Activated naive CD4-positive, alpha-beta T cell (primary cell): ENCODE results near the gene TSPAN16.

ENCODE experiments used
- DNase-seq, 4 experiments: peaks; one replicate each; lab custom pipeline; 2025; lab: John Stamatoyannopoulos, UW

TSPAN16 gene, protein sequence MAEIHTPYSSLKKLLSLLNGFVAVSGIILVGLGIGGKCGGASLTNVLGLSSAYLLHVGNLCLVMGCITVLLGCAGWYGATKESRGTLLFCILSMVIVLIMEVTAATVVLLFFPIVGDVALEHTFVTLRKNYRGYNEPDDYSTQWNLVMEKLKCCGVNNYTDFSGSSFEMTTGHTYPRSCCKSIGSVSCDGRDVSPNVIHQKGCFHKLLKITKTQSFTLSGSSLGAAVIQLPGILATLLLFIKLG

DNA sequence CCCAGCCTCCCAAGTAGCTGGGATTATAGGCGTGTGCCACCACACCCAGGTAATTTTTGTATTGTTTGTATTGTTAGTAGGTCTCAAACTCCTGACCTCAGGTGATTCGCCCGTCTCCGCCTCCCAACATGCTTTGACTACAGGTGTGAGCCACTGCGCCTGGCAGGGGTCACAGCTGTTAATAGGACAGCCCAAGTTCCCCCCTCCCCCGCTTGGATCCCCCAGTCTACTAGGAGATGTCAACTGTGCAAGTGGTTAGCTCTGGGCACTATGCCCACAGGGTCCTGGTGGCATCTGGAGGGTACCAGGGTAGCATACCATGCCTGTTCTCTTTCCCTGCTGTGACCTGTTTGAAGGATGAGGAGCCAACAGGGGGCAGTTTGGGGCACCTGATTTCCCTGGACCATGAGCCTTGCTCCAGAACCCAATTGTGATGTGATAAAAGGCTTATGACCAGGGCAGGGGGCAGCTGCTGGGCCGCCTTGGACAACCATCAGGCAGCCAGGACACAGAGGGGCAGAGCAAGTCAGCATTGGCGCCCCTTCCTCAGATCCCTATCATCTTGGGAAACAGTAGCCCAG lies at the start of gene TSPAN16:
Gene TSPAN16, plus strand, starts transcription at position 496 of the 581 bp plus-strand sequence. CDS start 138 bp downstream, outside the sequence.
- DNase-seq: no peak

DNA sequence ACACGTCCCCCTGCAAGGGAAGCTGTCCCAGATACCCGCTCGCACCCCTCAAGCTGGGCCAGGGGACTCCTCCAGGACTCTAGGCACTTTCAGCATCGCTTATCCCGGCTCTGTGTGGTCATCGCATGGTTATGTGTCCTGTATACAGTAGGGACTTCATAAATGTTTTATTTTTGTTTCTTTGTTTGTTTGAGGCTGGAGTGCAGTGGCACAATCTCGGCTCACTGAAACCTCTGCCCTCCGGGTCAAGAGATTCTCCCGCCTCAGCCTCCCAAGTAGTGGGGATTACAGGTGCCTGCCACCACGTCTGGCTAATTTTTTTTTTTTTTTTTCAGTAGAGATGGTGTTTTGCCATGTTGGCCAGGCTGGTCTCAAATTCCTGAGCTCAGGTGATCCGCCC lies 49.0 kb upstream of the TSPAN16 start:
- DNase-seq: no peak

DNA sequence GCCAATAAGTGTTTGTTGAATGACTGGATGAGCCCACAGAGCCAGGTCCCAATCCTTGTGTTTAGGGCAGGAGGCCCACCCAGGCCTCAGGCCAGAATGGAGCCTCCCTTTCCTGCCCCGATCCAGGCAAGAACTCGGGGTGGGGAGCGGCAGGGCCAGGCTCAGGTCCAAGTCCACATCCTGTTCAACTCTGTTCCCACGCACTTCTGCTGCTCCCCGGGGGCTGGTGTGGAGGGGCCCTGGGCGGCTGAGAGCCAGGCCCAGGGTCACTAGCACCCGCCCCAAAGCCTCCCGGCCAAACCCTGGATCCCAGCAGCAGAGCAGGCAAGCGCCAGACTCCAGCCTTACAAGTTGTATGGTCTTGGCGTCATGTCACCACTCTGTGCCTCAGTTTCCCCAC lies 48.6 kb upstream of the TSPAN16 start:
- no peak for DNase-seq

DNA sequence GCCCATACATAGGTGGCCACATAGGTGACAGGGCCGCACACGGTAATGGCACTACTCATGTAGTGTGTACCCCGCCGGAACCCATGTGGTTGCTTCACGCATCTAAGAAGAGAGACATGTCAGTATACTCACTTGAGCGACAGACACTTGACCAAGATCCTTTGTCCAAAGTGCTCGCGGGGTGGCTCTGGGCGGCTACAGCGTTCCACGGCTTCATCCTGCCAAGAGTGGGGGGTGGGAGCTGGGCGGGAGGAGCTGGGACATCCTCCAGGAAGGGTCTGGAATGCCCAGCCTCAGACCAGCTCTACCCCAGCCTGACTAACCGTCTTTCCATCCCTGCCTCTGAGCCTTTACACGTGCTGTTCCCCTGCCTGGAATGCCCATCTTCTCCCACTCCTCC lies 48.0 kb upstream of the TSPAN16 start:
- DNase-seq: no peak

DNA sequence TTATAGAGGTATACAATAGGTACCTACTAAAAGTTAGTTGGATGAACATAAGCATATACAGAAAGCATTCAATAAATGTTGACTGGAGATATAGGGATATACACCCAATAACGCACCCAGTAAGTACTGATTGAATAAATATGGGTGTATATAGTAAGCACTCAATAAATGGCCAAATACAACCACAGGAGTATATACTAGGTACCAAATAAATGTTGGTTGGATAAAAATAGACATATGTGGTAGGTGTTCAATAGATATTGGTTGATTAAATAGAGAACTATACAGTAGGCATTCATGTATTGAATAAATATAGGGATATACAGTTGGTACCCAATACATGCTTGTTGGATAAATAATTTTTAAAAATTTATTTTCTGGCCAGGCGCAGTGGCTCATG lies 47.1 kb upstream of the TSPAN16 start:
- DNase-seq: no peak

DNA sequence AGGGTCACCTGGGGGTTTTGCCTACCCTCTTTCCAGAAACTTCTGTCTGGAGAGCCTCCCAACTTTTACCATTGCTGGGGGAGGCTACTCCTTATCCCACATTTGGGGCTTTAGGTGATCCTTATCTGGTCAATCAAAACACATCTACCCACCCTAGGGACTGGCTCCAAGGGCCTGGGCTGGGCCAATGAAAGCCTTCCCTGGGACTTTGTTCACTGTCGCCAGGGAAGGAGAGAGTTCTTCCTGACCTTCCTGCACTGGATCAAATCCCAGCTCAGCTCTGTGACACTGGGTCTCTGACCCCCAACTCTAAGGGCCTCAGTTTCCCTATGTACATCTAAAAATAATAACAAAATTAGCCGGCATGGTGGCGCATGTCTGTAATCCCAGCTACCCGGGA lies 44.7 kb upstream of the TSPAN16 start:
- no peak for DNase-seq

DNA sequence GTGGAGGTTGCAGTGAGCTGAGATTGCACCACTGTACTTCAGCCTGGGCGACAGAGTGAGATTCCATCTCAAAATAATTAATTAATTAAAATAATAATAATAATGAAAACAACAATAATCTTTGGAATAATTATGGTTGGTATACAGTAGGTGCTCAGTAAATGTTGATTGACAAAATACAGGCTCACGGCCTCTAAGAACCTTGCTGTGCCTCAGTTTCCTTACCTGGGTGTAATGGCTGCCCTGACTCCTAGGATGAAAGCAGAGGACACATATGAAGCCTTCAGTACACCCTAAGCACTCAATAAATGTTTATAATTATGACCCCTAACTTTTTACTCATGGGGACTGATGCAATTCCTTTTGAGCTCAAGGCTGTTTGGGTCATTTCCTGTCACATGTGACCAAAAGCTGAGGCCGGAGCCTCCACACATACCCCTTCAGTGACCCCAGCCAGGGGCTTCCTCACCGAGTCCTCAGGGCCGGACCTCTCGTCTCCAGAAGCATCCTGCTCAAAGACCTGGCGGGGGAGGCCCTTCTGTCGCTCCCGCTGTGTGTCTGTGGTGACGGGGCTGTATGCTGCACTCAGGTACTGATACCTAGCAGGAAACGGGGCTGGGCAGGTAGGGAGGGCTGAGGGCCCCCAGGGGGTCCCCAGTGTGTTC lies 44.2 kb upstream of the TSPAN16 start:
- DNase-seq: no peak

DNA sequence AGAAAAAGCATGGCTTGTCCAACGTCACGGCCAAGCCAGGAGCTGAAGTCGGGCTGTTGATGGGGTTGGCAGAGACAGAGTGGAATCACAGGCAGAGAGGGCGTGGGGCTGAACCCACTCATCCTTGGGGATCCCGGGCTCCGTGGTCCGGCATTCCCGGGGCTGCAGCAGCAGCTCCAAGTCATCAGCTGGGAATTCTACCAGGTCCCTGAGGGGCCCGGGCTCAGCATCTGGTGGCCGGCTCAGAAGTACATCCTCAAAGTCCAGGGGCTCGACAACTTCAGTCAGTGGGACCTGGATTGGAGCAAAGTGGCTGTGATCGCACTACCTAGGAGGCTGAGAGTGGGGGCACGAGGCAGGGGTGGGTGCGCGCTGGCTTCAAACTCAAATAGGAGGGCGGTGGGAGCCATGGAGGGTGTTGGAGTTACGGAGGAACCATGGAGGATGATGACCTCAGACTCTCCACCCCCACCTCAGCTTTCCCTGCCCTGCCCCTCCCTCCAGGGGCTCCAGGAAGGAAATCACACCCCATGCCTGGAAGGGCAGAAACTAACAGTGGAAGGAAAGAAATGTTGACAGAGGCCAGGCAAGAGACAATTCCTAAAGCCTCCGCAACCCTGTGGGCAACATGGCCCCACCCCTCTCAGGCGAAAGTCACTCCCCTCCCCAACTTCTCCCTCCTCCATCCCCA lies 43.1 kb upstream of the TSPAN16 start:
- DNase-seq: no peak

DNA sequence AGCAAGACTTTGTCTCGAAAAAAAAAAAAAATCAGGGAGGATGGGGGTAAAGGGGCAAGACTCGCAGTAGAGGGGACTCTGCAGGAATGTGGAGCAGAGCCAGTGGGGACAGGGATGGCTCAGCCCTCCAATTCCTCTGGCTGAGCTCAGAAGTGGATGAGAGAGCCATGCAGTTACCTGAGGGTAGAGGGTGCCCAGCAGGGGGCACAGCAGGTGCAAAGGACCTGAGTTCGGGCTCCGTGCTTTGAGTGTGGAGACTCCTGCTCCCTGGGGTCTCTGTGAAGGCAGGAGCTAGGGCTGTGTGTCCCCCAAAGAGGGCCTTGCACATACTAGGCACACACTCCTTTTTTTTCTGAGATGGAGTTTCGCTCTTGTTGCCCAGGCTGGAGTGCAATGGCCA lies 41.3 kb upstream of the TSPAN16 start:
- DNase-seq: no peak

DNA sequence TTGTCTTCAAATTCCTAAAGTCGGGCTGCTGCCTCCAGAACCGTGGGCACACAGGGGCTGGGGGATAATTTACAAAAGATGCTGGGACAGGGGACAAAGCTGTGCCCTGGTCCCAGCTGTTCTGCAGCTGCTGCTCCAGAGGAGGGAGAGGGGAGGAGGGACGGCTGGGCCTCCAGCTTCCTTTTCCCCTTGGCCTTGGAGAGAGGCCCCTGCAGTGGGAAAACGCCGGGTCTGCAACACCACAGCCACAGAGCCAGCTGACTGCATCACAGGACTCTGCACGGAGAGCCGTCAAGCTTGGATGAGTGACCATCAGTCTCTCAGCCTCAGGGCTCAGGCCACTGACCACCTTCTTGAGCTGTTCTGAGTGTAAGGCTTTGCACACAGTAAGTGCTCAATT lies 39.8 kb upstream of the TSPAN16 start:
- no peak for DNase-seq

DNA sequence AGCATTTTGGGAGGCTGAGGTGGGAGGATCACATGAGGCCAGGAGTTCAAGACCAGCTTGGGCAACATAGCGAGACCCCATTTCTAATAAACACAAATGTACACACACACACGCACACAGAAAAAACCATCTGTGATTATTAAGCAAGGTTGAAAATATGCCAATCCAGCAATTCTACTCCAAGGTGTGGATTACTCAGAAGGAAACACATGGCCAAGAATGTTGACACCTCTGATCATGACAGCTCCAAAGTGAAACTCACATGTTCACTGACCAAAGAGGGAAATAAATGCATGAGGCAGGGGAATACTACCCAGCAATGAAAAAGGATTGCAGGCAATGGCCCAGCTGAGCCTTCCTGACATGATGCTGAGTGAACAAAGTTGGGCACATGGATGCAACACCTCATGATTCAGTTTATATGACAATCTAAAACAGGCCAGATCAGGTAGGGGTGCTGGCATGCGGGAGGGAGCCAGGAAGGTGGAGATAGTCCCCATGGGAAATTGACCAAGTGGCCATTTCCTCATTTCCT lies 38.0 kb upstream of the TSPAN16 start:
- no peak for DNase-seq

DNA sequence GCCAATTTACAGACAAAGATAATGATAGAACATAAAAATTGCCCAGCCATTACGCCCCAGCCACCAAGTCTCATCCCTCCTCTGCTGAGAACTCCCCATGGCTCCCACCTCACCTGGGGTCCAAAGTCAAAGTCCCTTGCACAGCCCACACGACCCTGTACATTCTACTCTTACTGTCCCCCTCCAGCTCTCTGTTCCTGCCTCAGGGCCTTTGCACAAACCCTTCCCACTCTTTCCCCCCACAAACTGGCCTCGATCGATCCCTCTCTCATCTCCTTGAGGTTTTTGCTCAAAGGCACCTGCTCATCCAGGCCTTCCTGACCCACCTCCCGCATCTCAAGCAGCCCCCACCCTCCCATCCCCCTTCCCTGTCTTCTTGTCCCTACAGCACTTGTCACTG lies 35.0 kb upstream of the TSPAN16 start:
- no peak for DNase-seq

DNA sequence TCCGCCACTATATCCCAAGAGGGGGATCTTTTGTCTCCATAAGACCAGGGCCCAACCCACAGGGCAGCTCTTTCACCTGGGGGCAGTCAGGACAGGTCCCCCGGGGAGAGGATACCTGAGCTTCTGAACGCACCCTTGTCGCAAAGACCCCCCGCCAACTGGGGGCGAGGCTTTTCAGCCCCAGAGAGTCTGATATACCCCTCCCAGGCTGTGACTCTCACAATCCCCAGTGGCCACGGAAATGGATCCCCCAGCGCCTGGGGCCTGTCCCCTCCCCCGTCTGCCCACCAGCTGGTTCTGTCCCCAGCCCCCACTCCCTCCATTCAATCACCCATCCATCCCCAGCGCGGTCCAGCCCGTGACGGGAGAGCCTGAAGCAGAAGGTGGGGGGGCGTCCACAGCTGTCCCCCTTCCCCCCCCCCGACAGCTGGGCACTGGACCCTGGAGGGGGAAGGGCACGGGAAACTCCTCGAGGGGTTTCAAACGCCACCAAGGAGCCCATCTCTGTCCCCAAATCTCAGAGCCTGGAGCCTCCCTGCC lies 34.5 kb upstream of the TSPAN16 start:
- DNase-seq: no peak

DNA sequence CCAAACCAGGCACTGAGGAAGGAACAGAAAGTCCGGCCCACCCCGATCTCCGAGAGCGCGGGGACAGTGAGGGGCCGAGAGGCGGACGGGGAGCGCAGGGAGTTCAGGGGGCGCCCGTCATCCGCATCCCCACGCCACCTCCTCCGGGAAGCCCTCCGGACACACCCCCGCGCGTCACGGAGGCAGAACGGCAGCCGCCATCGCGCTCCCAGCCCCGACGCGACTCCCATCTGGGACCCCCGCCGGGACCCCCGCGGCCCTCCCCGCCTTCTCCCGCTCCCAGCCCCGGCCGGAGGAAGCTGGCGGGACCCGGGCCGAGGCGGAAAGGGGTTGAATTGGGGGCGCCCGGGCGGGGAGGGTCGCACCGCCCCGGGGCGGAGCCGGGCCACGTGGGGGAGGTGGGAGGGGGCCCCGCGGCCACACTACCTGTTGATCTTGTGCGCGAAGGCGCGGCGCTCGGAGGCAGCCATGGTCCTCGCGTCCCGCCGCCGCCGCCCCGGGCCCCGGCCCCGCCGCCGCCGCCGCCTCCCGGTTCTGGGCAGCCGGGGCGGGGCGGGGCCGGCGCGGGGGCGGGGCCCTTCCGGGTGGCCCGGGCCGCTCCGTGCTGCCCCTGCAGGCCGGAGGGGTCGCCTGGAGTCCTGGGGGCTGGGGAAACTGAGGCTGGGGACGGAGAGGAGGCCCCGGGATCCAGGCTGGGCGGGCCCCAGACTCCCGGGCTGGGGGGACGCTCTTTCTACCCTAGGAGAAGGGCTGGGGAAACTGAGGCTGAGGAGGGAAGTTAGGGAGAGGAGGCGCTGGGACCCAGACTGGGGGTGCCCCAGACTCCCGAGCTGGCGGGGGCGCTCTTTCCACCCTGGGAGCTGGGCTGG lies 33.8 kb upstream of the TSPAN16 start, which contains the start of gene DOCK6:
Gene DOCK6, minus strand, starts transcription at position 554 of the 869 bp plus-strand sequence. Its CDS starts 84 bp downstream, at position 470.
- peak in 1 of 4 experiments; percentile 5 for DNase-seq

DNA sequence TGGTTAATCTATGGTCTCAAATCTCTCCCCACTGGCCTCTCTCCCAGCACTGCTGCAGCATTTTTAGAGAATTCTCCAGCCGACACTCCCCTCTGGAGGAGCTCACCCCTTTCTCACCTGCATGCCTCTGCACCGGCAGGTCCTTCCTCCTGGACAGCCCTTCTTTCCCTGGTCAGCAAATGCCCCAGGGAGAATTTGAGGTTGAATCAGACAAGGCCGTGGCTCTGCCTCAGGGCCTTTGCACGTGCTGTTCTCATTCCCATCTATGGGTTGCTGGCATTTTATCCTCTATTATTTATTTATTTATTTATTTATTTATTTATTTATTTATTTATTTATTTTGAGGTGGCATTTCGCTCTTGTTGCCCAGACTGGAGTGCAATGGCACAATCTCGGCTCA lies 32.2 kb upstream of the TSPAN16 start:
- DNase-seq: no peak

DNA sequence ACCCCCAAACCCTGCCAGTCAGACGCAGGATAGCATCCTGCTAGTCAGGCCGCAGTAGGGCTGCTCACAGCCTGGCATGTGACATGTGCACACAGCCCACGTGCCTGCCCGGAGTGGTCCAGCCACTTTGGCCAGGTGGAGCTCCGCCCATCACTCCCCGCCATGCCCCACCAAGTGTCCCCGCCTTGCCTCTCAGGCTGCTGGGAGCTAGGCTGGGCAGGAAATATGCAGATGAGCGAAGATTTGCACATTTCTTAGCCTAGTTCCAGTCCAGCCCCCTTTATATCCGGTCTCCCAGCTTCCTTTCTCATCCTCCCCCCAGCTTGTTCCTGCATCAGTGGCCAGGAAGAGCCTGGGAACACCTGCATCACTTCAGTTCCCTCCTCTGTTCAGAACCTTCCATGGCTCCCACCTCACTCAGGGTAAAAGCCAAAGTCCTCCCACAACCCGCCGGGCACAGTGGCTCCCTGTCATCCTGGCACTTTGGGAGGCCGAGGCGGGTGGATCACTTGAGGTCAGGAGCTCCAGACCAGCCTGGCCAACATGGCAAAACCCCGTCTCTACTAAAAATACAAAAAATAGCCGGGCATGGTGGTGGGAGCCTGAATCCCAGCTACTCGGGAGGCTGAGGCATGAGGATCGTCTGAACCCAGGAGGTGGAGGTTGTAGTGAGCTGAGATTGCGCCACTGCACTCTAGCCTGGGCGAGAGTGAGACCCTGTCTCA lies 31.3 kb upstream of the TSPAN16 start:
- DNase-seq: no peak

DNA sequence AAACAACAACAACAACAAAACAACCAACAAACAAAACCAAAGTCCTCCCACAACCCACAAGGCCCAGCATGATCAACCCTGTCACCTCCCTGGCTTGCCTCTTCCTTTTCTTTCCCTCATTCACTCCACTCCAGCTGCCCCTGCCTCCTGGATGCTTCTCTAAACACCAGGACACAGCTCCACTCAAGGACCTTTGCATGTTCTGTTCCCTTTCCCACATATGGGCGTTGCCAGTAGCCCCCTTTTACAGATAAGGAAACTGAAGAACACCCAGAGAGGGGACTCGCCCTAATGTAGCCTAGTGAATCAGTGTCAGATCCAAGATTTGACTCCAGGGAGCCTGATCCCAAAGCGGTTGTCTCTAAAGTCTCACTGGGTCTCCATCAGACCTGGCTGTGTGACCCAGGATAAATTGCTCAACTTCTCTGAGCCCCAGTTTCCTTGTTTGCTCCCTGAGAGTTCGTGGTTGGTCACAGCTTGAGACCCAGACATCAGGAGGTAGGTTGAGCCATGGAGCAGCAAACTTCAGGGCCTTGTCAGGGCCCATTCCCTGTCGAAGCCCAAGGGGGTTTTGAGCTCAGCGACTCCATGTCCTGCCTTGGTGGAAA lies 30.7 kb upstream of the TSPAN16 start:
- DNase-seq: no peak

DNA sequence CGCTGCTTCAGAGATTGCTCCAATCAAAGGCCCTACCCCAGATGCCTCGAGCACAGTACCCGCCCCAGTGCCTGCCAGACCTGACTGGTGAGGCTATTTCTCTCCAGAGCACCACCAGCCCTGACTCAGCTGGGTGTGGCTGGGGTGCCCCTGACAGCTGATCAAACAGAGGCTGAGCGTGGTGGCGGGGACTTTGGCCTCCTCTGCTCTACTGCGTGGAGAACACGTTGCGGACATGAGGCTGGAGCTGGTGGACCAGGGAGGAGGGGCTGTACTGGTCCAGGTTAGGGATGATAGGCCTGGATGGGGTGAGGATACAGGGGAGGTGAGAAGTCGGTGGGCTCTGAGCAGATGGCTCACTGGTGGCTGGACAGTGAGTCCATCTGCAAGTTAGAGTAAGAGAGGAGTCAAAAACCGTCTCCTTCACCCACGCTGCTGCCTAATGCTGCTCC lies 30.1 kb upstream of the TSPAN16 start:
- no peak for DNase-seq

DNA sequence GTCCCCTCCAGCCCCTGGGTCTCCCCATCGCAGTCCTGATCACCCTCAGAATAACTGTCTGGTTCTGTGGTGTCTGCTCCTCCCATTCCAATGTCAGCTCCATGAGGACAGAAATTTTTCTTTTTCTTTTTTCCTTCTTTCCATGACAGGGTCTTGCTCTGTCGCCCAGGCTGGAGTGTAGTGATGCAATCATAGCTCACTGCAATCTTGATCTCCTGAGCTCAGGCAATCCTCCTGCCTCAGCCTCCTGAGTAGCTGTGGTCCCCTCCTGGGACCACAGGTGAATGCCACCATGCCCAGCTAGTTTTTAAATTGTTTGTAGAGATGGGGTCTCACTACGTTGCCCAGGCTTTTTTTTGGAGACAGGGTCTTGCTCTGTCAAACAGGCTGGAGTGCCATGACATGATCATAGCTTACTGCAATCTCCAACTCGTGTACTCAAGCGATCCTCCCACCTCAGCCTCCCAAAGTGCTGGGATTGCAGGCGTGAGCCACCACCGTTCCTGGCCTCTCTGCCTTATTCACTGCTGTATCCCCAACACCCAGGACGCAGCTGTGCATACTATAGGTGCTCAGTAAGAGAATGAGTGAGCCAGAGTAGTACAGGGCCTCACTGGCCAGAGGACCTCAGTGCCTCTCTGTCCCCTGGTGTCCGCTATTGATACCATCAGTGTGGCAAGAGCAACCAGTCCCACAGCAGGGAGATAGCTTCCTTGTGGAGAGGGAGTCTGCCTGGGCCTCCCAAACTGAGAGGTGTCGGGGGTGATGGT lies 28.5 kb upstream of the TSPAN16 start:
- DNase-seq: no peak
